Measurements from ENCODE around the gene WDR7.
"Not testable (repeated sequence)": the region's sequence is repeated elsewhere in the genome, so short reads cannot be mapped to it uniquely, and the experiment has no call there.

Gene WDR7

DNA sequence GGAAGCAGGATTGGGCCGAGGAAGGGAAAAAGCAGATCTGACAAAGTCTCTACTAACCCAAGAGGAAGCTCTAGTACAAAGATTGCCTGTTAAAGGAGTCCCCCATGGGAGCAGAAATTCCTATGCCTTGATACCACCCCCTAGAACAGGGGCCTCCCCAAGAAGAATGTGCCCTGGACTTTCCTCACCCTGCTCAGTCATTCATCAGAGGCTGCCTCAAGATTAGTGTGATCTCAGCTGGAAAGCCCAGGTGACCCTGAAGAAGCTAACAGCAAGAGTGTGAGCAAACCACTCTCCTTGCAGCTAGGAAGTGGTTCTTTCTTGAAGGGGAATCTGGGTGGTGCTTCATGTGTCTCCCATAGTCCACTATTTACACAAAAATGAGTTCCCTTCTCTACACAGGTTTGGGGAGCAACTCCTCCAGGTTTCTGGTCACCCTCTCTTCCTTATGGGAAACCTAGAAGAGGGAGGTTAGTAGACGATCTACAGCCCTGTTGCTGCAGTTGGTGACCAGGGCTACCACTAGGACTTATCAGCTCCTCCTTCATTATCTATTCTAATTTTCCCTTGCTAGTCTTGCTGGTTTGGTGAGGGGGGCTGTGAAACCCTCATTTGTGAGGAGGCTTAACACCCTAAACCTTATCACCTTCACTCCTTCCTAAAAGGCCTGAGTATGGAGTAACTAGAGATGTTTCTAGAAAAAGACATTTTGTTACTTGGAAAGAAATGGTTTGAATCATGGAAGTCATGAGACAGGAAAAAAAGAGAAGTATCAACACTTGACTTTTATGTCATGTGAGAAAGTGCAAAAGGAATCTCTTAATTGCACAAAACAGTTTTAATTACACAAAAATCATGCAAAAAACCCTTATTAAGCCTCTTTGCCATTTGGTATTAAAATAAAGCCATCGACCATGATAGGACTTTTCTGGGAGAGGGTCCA is 2.9 kb upstream of the WDR7 start:
- H3K36me3 ChIP-seq, result no peaks in the 10 kb centered on the region

DNA sequence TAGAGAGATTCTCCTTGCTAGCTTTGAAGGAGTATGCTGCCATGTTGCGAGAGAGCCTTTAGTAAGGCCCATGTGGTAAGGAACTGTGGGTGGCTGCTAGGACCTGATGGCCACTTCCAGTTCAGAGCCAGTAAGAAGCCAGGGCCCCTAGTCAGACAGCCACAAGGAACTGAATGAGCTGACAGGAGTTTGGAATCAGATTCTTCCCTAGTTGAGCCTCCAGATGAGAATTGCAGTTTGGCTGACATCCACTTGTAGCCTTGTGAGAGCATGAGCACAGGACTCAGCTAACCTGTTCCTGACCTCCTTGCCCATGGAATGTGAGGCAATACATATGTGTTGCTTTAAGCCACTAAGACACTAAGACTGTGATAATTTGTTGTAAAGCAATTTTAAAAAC is 1.2 kb upstream of the WDR7 start:
- H3K4me1 ChIP-seq, result peaks cover 28 to 77% (median 31%) of the 10 kb centered on the region in 10 experiments
- no peak for TF ChIP-seq Cebpa-rat (IDR thresholded peaks at IDR 0.05)
- no peaks in the 10 kb centered on the region for H3K36me3 ChIP-seq
- H3K4me3 ChIP-seq, result no peak overlapping the region; a peak in 1 of 20 replicates
- 0 out of 22 replicates have a peak overlapping the region, but pooled peaks of 1 of the 11 experiments have one; percentile 75 for H3K27ac ChIP-seq
- H3K9me3 ChIP-seq (replicated peaks in 1 of 11), result peaks cover 0 to 11% (median 7%) of the 10 kb centered on the region in 11 experiments; a peak in 11 of 22 replicates
- no peak overlapping the region for H3K9ac ChIP-seq
- H4K20me1 ChIP-seq, result peaks cover 0 to 4% (median 0%) of the 10 kb centered on the region in 11 experiments; a peak in 3 of 22 replicates
- H3K4me2 ChIP-seq, result peak overlapping the region in 10 of 11 experiments; percentile 73 to 95 (median 86); a peak in 12 of 22 replicates
- no peaks in the 10 kb centered on the region for H3K27me3 ChIP-seq

More for the DNA sequence above, 2.9 kb upstream of the WDR7 start:
- Histone ChIP-seq H3K27me3 (no peaks in the 10 kb centered on the region), H3K4me1 (peaks cover 22 to 65% (median 25%) of the 10 kb centered on the region in 10 experiments), H3K9me3 (replicated peaks in 1 of 11) (no peaks in the 10 kb centered on the region), H3K4me3 (no peak overlapping the region), H4K20me1 (no peaks in the 10 kb centered on the region; a peak in 1 of 22 replicates), H3K9ac (peak overlapping the region in 1 of 11 experiments; percentile 31; a peak in 1 of 22 replicates), H3K27ac (peak overlapping the region in 3 of 11 experiments; percentile 44 to 79 (median 72); a peak in 6 of 22 replicates), H3K4me2 (peak overlapping the region in 3 of 11 experiments; percentile 6 to 80 (median 68); a peak in 5 of 22 replicates)
- TF ChIP-seq Cebpa-rat (IDR thresholded peaks at IDR 0.05), result no peak

DNA sequence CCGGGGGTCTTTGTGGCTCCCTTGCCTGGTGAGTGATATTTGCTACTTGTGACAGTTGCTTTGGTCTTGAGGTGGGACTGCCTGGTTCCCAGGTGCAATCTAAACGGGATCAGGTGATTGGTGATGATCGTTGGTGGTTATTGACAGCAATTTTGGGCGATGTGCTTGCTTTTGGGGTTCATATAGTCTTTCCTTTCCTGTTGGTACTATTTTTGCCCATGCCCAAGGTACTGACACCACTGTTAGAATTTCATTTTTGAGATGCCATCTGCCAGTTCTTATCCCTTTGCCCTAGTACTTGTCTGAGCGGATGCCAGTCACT is 573 bp downstream of the WDR7 start:
- peak overlapping the region; percentile 73 to 88 (median 82) for H3K4me3 ChIP-seq
- peak overlapping the region; percentile 85 to 97 (median 94) for H3K4me2 ChIP-seq
- no peaks in the 10 kb centered on the region for H3K27me3 ChIP-seq
- H3K9me3 ChIP-seq (replicated peaks in 1 of 11), result peaks cover 0 to 11% (median 7%) of the 10 kb centered on the region in 11 experiments; a peak in 11 of 22 replicates
- peaks cover 0 to 9% (median 0%) of the 10 kb centered on the region in 11 experiments; a peak in 3 of 22 replicates for H4K20me1 ChIP-seq
- peak overlapping the region; percentile 55 to 82 (median 73); a peak in 20 of 22 replicates for H3K27ac ChIP-seq
- H3K9ac ChIP-seq, result peak overlapping the region; percentile 75 to 84 (median 81)
- no peak for TF ChIP-seq Cebpa-rat (IDR thresholded peaks at IDR 0.05)
- H3K36me3 ChIP-seq, result no peaks in the 10 kb centered on the region
- peaks cover 33 to 80% (median 36%) of the 10 kb centered on the region in 10 experiments for H3K4me1 ChIP-seq

DNA sequence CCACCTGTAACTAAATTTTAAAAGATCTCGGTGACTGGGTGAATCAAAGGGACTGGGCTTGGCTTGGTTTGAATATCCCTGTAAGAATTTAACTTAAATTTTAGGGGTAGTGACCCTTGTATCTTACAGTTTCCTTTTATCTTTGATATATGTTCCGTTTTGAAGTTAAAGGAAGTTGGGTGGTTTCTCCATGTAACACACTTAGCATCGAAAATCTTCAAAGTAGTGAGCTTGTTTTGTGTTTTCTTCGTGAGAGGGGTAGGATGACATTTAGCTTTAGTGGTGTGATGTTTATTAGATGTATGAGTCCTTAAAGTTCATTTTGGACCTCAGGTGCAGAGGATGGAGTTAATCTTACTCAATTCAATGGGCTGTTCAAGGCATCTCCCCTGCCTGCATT is 1.6 kb downstream of the WDR7 start:
- TF ChIP-seq Cebpa-rat (IDR thresholded peaks at IDR 0.05), result no peak
- no peaks in the 10 kb centered on the region for H3K27me3 ChIP-seq
- peak overlapping the region in 3 of 11 experiments; percentile 17 to 82 (median 79); a peak in 3 of 22 replicates for H3K9ac ChIP-seq
- 0 out of 22 replicates have a peak overlapping the region, but pooled peaks of 2 of the 11 experiments have one; percentile 13 to 75 for H3K27ac ChIP-seq
- H3K9me3 ChIP-seq (replicated peaks in 1 of 11), result peaks cover 0 to 11% (median 7%) of the 10 kb centered on the region in 11 experiments; a peak in 11 of 22 replicates
- peak overlapping the region; percentile 85 to 97 (median 94); a peak in 21 of 22 replicates for H3K4me2 ChIP-seq
- H3K36me3 ChIP-seq, result peaks cover 0 to 8% (median under 1%) of the 10 kb centered on the region in 11 experiments; a peak in 5 of 22 replicates
- H4K20me1 ChIP-seq, result peaks cover 0 to 9% (median 0%) of the 10 kb centered on the region in 11 experiments; a peak in 3 of 22 replicates
- peak overlapping the region in 5 of 10 experiments; percentile 34 to 86 (median 79); a peak in 6 of 20 replicates for H3K4me3 ChIP-seq
- peaks cover 33 to 69% (median 36%) of the 10 kb centered on the region in 10 experiments for H3K4me1 ChIP-seq

DNA sequence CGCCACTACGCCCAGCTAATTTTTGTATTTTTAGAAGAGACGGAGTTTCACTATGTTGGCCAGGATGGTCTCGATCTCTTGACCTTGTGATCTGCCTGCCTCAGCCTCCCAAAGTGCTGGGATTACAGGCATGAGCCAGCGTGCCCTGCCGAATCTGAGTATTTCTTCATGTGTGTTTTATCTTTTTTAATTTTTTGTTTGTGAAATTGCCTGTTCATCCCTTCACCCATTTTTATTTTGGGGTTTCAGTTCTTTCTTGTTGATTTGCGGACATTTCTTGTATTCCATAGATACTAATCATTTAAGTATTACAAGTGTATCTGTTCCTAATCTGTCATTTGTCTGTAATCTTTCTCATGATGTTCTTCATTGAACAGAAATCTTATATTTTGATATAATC is 3.1 kb downstream of the WDR7 start:
- not testable (repeated sequence) for H3K4me3 ChIP-seq
- peaks cover 0 to 21% (median 5%) of the 10 kb centered on the region in 11 experiments; a peak in 5 of 22 replicates for H3K36me3 ChIP-seq

DNA sequence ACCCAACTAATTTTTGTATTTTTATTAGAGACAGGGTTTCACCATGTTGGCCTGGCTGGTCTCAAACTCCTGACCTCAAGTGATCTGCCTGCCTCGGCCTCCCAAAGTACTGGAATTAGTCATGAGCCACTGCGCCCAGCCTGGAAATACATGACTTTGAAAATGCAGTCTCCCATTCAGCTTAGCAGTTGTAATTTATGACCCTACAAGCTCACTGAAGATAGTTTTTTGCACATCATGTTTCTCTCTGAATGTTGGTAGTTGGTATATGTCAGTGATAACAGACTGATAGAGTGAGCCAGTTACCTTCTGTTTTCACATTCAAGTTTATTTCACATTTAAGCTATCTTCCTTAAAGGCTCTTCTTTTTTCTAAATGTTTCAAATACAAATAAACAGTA is 7.1 kb downstream of the WDR7 start:
- Histone ChIP-seq H3K27me3 (no peaks in the 10 kb centered on the region), H3K9ac (no peak overlapping the region), H3K4me1 (peaks cover 10 to 22% (median 11%) of the 10 kb centered on the region in 10 experiments), H3K4me3 (no peak overlapping the region), H3K4me2 (no peak overlapping the region), H4K20me1 (peaks cover 0 to 39% (median 0%) of the 10 kb centered on the region in 11 experiments; a peak in 5 of 22 replicates), H3K9me3 (replicated peaks in 1 of 11) (peaks cover 0 to 11% (median 7%) of the 10 kb centered on the region in 11 experiments; a peak in 11 of 22 replicates), H3K27ac (no peak overlapping the region), H3K36me3 (peaks cover 0 to 21% (median 5%) of the 10 kb centered on the region in 11 experiments; a peak in 5 of 22 replicates)
- no peak for TF ChIP-seq Cebpa-rat (IDR thresholded peaks at IDR 0.05)

More for the DNA sequence above, 3.1 kb downstream of the WDR7 start:
- H3K4me2 ChIP-seq, H4K20me1 ChIP-seq, H3K27ac ChIP-seq, H3K9ac ChIP-seq, H3K27me3 ChIP-seq: not testable (repeated sequence)
- Histone ChIP-seq H3K4me1 (peaks cover 33 to 54% (median 36%) of the 10 kb centered on the region in 10 experiments), H3K9me3 (replicated peaks in 1 of 11) (peaks cover 0 to 11% (median 7%) of the 10 kb centered on the region in 11 experiments; a peak in 11 of 22 replicates)

DNA sequence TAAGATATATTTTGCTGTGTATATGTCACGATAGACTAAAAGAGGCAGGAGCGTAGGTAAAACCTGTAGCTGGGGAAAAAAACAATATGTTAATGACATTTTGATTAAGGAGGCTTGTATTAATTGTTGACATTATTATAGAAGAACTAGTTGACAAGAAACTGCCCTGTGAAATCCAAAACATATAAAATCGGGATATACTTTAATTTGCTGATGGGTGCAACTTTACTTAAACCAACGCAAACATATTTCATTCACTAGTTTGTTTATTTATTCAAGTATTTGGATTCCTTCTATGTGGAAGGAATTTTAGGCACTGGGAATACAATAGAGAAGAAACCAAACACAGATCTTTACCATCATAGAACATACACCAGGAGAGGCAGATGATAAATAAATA is 8.0 kb downstream of the WDR7 start:
- peaks cover 0 to 6% (median 3%) of the 10 kb centered on the region in 11 experiments; a peak in 11 of 22 replicates for H3K9me3 ChIP-seq (replicated peaks in 1 of 11)
- TF ChIP-seq Cebpa-rat (IDR thresholded peaks at IDR 0.05), result no peak

DNA sequence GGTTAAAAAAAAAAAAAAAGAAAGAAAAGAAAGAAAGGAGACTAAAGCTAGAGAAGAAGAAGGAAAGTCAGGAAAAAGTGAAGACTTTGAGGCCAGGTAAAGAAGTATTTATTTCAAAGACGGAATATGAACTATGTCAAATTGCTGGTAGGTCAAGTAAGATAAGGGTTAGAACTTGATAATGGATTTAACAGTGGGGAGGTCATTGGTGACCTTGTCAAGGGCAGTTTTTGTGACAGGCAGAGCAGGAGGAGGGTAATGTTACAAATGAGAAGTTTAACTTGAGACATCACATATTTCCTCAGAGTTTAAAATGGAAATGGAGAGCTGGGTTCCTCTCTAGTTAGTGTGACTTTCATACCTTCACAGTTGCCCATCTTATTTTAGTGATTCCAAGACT is 9.5 kb downstream of the WDR7 start:
- no peaks in the 10 kb centered on the region for H3K9me3 ChIP-seq (replicated peaks in 1 of 11)
- H3K4me2 ChIP-seq, result no peak overlapping the region
- no peaks in the 10 kb centered on the region for H3K27me3 ChIP-seq
- peaks cover 0 to 49% (median 0%) of the 10 kb centered on the region in 11 experiments; a peak in 5 of 22 replicates for H4K20me1 ChIP-seq
- H3K4me1 ChIP-seq, result peaks cover 0 to 4% (median 0%) of the 10 kb centered on the region in 10 experiments; a peak in 4 of 20 replicates
- no peak overlapping the region for H3K27ac ChIP-seq
- no peak for TF ChIP-seq Cebpa-rat (IDR thresholded peaks at IDR 0.05)
- no peak overlapping the region for H3K9ac ChIP-seq
- H3K36me3 ChIP-seq, result peaks cover 0 to 21% (median 5%) of the 10 kb centered on the region in 11 experiments; a peak in 5 of 22 replicates
- H3K4me3 ChIP-seq, result no peak overlapping the region

More for the DNA sequence above, 8.0 kb downstream of the WDR7 start:
- Histone ChIP-seq H3K27me3 (no peaks in the 10 kb centered on the region), H4K20me1 (peaks cover 0 to 41% (median 0%) of the 10 kb centered on the region in 11 experiments; a peak in 5 of 22 replicates), H3K4me1 (peaks cover 8 to 16% (median 10%) of the 10 kb centered on the region in 10 experiments; a peak in 17 of 20 replicates), H3K4me3 (no peak overlapping the region), H3K4me2 (no peak overlapping the region), H3K27ac (no peak overlapping the region), H3K36me3 (peaks cover 0 to 21% (median 5%) of the 10 kb centered on the region in 11 experiments; a peak in 5 of 22 replicates), H3K9ac (no peak overlapping the region)

Data from BLaER1 treated with 17β-estradiol and CSF1 and Interleukin-3, amounts not matched to agents 10 nM and 100 nM (cell line).